Naive thymus-derived CD8-positive, alpha-beta T cell (primary cell): Measurements from ENCODE around the gene OR6N1. TPM values are rescaled to one million over a fixed set of nuclear protein-coding genes. Genes with fewer than 3 reads are reported as not detected.

ENCODE experiments used
- ATAC-seq, 2 donors: fragments of 150-1000 bp; cut with Tn5 transposase in 1 of 2; sonication (Bioruptor Pico), chemical (Tn5 transposase) in 1 of 2; 1 replicate in 1 of 2; 2 replicates in 1 of 2; pipeline ENCODE4 v1.10.0; 2021; ENCODE audit warnings: mild to moderate bottlenecking in 2 of 2, moderate library complexity in 2 of 2
- POLR2A ChIA-PET: fragments of 350-600 bp; sonication (Branson Sonifier 250); formaldehyde crosslinking; loops from one replicate; lab custom pipeline; 2021; ENCODE audit warnings: antibody characterized with exemption; lab: Charles Lee
- DNase-seq, 10 donors: peaks; one replicate each; pipeline versions ENCODE4 v3.0.0 to v3.0.0-alpha.2; 2020 to 2022
- H3K27ac Mint-ChIP-seq, 10 donors: one replicate each; pipeline ENCODE4 v1.8.0; 2020 to 2022; ENCODE audit warnings: mild to moderate bottlenecking in 10 of 10, mixed read lengths in 10 of 10, moderate library complexity in 4 of 10, inconsistent platforms in 1 of 10
- H3K27me3 Mint-ChIP-seq, 5 donors: one replicate each; pipeline ENCODE4 v1.8.0; 2021 to 2022; ENCODE audit warnings: mixed read lengths in 5 of 5
- H3K36me3 Mint-ChIP-seq, 3 donors: one replicate each; pipeline ENCODE4 v1.8.0; 2020 to 2022; ENCODE audit warnings: mixed read lengths in 3 of 3, mild to moderate bottlenecking in 2 of 3, inconsistent platforms in 1 of 3
- H3K4me1 Mint-ChIP-seq, 4 donors: one replicate each; pipeline ENCODE4 v1.8.0; 2021 to 2022; ENCODE audit warnings: mixed read lengths in 4 of 4
- H3K4me3 Mint-ChIP-seq, 10 donors: one replicate each; pipeline ENCODE4 v1.8.0; 2020 to 2022; ENCODE audit warnings: mild to moderate bottlenecking in 10 of 10, mixed read lengths in 10 of 10, moderate library complexity in 6 of 10, inconsistent platforms in 1 of 10
- H3K9me3 Mint-ChIP-seq, 9 donors: one replicate each; pipeline ENCODE4 v1.8.0; 2020 to 2022; ENCODE audit warnings: mixed read lengths in 9 of 9, mild to moderate bottlenecking in 3 of 9, inconsistent platforms in 1 of 9, moderate library complexity in 1 of 9
- polyA plus RNA-seq, 3 donors: library from polyadenylated mRNA; unstranded; fragments of 300-500 nt; fragmentation: Illumina TruSeq; gene quantifications; one replicate each; pipeline ENCODE4 v1.2.3, GENCODE V29; 2021
- total RNA-seq, 8 experiments: library from RNA in 2 of 8; stranded (reverse) in 2 of 8; gene quantifications; one replicate each; pipeline ENCODE4 v1.2.3 and lab custom pipeline; 2021 to 2026

The OR6N1 gene
- total RNA-seq (not detected), polyA plus RNA-seq (not detected), total RNA-seq (lab: John Stamatoyannopoulos, UW) (0 reads per million in 6 experiments)

GRCh38 chr1:158771950-158772866, at the start of gene OR6N1:
Gene OR6N1 (minus strand): TSS chr1:158772195. CDS start chr1:158766682, 5,513 bp downstream.
- Mint-ChIP-seq H3K27me3 (peaks cover 5 to 11% (median 6%) of the 10 kb centered on the region in 5 donors), H3K36me3 (no peaks in the 10 kb centered on the region), H3K4me1 (no peaks in the 10 kb centered on the region), H3K27ac (no peak within 1 kb of the TSS), H3K9me3 (no peaks in the 10 kb centered on the region), H3K4me3 (no peak within 1 kb of the TSS)
- POLR2A ChIA-PET, result no interaction called here
- no peak for ATAC-seq
- DNase-seq, result no peak

GRCh38 chr1:158821723-158822122, 49.7 kb upstream of the OR6N1 start:
- Mint-ChIP-seq H3K27ac (no peak overlapping the region), H3K9me3 (peaks cover 0 to 4% (median 0%) of the 10 kb centered on the region in 9 donors), H3K27me3 (peaks cover 3 to 16% (median 7%) of the 10 kb centered on the region in 5 donors), H3K4me1 (peaks cover 0 to 20% (median 2%) of the 10 kb centered on the region in 4 donors), H3K36me3 (peaks cover 0 to 4% (median 0%) of the 10 kb centered on the region in 3 donors), H3K4me3 (no peak overlapping the region)
- POLR2A ChIA-PET, result no interaction called here
- DNase-seq, result no peak
- ATAC-seq, result no peak

- H3K27me3 Mint-ChIP-seq, result peaks cover 2 to 16% (median 7%) of the 10 kb centered on the region in 5 donors
- POLR2A ChIA-PET, result no interaction called here
- H3K27ac Mint-ChIP-seq, result peak overlapping the region in 4 of 10 donors; percentile 16 to 81 (median 62)
- H3K9me3 Mint-ChIP-seq, result peaks cover 0 to 2% (median 0%) of the 10 kb centered on the region in 9 donors
- H3K4me3 Mint-ChIP-seq, result peak overlapping the region in 3 of 10 donors; percentile 23 to 73 (median 54)
- DNase-seq (peak in 1 of 10 donors; percentile 3), ATAC-seq (no peak)
- H3K36me3 Mint-ChIP-seq, result no peaks in the 10 kb centered on the region
- peaks cover 0 to 20% (median 2%) of the 10 kb centered on the region in 4 donors for H3K4me1 Mint-ChIP-seq
Observed at GRCh38 chr1:158819461-158820443, 47.8 kb upstream of the OR6N1 start.

GRCh38 chr1:158818975-158819431, 47.0 kb upstream of the OR6N1 start:
- Mint-ChIP-seq H3K36me3 (no peaks in the 10 kb centered on the region), H3K27me3 (peaks cover 0 to 8% (median 4%) of the 10 kb centered on the region in 5 donors), H3K27ac (peak overlapping the region in 4 of 10 donors; percentile 22 to 81 (median 54)), H3K4me1 (peaks cover 0 to 20% (median 2%) of the 10 kb centered on the region in 4 donors), H3K4me3 (peak overlapping the region in 1 of 10 donors; percentile 21), H3K9me3 (peaks cover 0 to 2% (median 0%) of the 10 kb centered on the region in 9 donors)
- no peak for ATAC-seq
- POLR2A ChIA-PET, result no interaction called here
- no peak for DNase-seq

- Mint-ChIP-seq H3K4me1 (peaks cover 0 to 19% (median 2%) of the 10 kb centered on the region in 4 donors), H3K36me3 (no peaks in the 10 kb centered on the region), H3K27ac (peak overlapping the region in 2 of 10 donors; percentile 66 to 81), H3K9me3 (peaks cover 0 to 2% (median 0%) of the 10 kb centered on the region in 9 donors), H3K4me3 (no peak overlapping the region), H3K27me3 (peaks cover 0 to 5% (median 2%) of the 10 kb centered on the region in 5 donors)
- POLR2A ChIA-PET, result no interaction called here
- ATAC-seq, result no peak
- DNase-seq, result no peak
Observed at GRCh38 chr1:158818560-158818959, 46.6 kb upstream of the OR6N1 start.

GRCh38 chr1:158814970-158815369, 43.0 kb upstream of the OR6N1 start:
- peaks cover 0 to 5% (median 0%) of the 10 kb centered on the region in 5 donors for H3K27me3 Mint-ChIP-seq
- no peak for DNase-seq
- H3K9me3 Mint-ChIP-seq, result no peaks in the 10 kb centered on the region
- POLR2A ChIA-PET, result no interaction called here
- no peak overlapping the region for H3K27ac Mint-ChIP-seq
- no peaks in the 10 kb centered on the region for H3K36me3 Mint-ChIP-seq
- H3K4me1 Mint-ChIP-seq, result peaks cover 0 to 20% (median 2%) of the 10 kb centered on the region in 4 donors
- no peak for ATAC-seq
- H3K4me3 Mint-ChIP-seq, result no peak overlapping the region

GRCh38 chr1:158813164-158813563, 41.2 kb upstream of the OR6N1 start:
- DNase-seq, result no peak
- Mint-ChIP-seq H3K9me3 (no peaks in the 10 kb centered on the region), H3K4me1 (peaks cover 0 to 5% (median 0%) of the 10 kb centered on the region in 4 donors), H3K27me3 (peaks cover 0 to 4% (median 0%) of the 10 kb centered on the region in 5 donors), H3K4me3 (no peak overlapping the region), H3K36me3 (no peaks in the 10 kb centered on the region), H3K27ac (no peak overlapping the region)
- POLR2A ChIA-PET, result no interaction called here
- no peak for ATAC-seq

- peaks cover 0 to 8% (median 0%) of the 10 kb centered on the region in 5 donors for H3K27me3 Mint-ChIP-seq
- no peak overlapping the region for H3K4me3 Mint-ChIP-seq
- DNase-seq (no peak), ATAC-seq (no peak)
- H3K4me1 Mint-ChIP-seq, result peaks cover 0 to 5% (median 0%) of the 10 kb centered on the region in 4 donors
- POLR2A ChIA-PET, result no interaction called here
- no peak overlapping the region for H3K27ac Mint-ChIP-seq
- H3K9me3 Mint-ChIP-seq, result no peaks in the 10 kb centered on the region
- no peaks in the 10 kb centered on the region for H3K36me3 Mint-ChIP-seq
Observed at GRCh38 chr1:158812336-158812735, 40.3 kb upstream of the OR6N1 start.

GRCh38 chr1:158810311-158810710, 38.3 kb upstream of the OR6N1 start:
- peaks cover 0 to 8% (median 0%) of the 10 kb centered on the region in 5 donors for H3K27me3 Mint-ChIP-seq
- H3K4me3 Mint-ChIP-seq, result no peak overlapping the region
- DNase-seq (no peak), ATAC-seq (no peak)
- no peak overlapping the region for H3K27ac Mint-ChIP-seq
- no peaks in the 10 kb centered on the region for H3K36me3 Mint-ChIP-seq
- POLR2A ChIA-PET, result no interaction called here
- peaks cover 0 to 5% (median 0%) of the 10 kb centered on the region in 4 donors for H3K4me1 Mint-ChIP-seq
- no peaks in the 10 kb centered on the region for H3K9me3 Mint-ChIP-seq

- Mint-ChIP-seq H3K4me1 (peaks cover 0 to 5% (median 0%) of the 10 kb centered on the region in 4 donors), H3K27ac (peak overlapping the region in 1 of 10 donors; percentile 71), H3K9me3 (no peaks in the 10 kb centered on the region), H3K27me3 (peaks cover 0 to 8% (median 2%) of the 10 kb centered on the region in 5 donors), H3K36me3 (no peaks in the 10 kb centered on the region), H3K4me3 (no peak overlapping the region)
- DNase-seq (no peak), ATAC-seq (no peak)
- POLR2A ChIA-PET, result no interaction called here
Observed at GRCh38 chr1:158809862-158810261, 37.9 kb upstream of the OR6N1 start.

GRCh38 chr1:158809256-158809655, 37.3 kb upstream of the OR6N1 start:
- H3K4me3 Mint-ChIP-seq, result no peak overlapping the region
- peaks cover 0 to 5% (median 0%) of the 10 kb centered on the region in 4 donors for H3K4me1 Mint-ChIP-seq
- no peaks in the 10 kb centered on the region for H3K9me3 Mint-ChIP-seq
- POLR2A ChIA-PET, result no interaction called here
- peaks cover 0 to 8% (median 2%) of the 10 kb centered on the region in 5 donors for H3K27me3 Mint-ChIP-seq
- H3K36me3 Mint-ChIP-seq, result no peaks in the 10 kb centered on the region
- H3K27ac Mint-ChIP-seq, result no peak overlapping the region
- DNase-seq, result no peak
- no peak for ATAC-seq

- ATAC-seq (no peak), DNase-seq (no peak)
- POLR2A ChIA-PET, result no interaction called here
- no peaks in the 10 kb centered on the region for H3K9me3 Mint-ChIP-seq
- peaks cover 0 to 5% (median 0%) of the 10 kb centered on the region in 4 donors for H3K4me1 Mint-ChIP-seq
- no peak overlapping the region for H3K4me3 Mint-ChIP-seq
- peaks cover 8 to 21% (median 17%) of the 10 kb centered on the region in 5 donors for H3K27me3 Mint-ChIP-seq
- no peak overlapping the region for H3K27ac Mint-ChIP-seq
- no peaks in the 10 kb centered on the region for H3K36me3 Mint-ChIP-seq
Observed at GRCh38 chr1:158806916-158807536, 35.0 kb upstream of the OR6N1 start.
